ENCODE results near the gene RING1.
A peak's percentile ranks its signal among the peaks of the same experiment; 100 is the strongest.

Gene RING1

DNA sequence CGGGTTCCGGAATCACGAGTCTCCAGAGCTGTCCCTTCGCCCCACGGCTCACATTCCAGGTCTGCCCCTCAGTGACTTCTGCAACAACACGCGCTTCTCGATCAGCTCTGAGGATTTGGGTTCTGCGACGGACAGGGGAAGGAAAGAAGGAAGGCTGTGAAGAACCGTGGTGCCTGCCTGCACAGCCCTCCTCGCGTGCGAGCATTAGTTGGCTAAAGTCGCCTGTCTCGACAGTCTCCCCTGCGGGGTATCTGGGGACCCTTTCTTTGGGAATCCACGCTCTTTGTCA lies 40.3 kb downstream of the RING1 start:
- Histone ChIP-seq H3K9ac (ENCODE audit: low read depth in 1 of 2, low read length in 2 of 2) (peak overlapping the region; percentile 81 to 85), H3K36me3 (ENCODE audit: control insufficient read depth in 2 of 2, insufficient read depth in 2 of 2, low read length in 2 of 2) (peaks cover 0 to 14% of the 10 kb centered on the region in 2 donors), H3K4me3 (ENCODE audit: low read length in 2 of 2) (peak overlapping the region; percentile 73 to 83), H3K9me3 (ENCODE audit: control insufficient read depth in 2 of 2, low read length in 2 of 2) (no peaks in the 10 kb centered on the region), H3K27ac (ENCODE audit: low read depth in 2 of 2, low read length in 2 of 2) (peak overlapping the region; percentile 85 to 93), H3K27me3 (ENCODE audit: control insufficient read depth in 2 of 2, insufficient read depth in 2 of 2, low read length in 2 of 2) (no peaks in the 10 kb centered on the region), H3K4me1 (ENCODE audit: control insufficient read depth in 2 of 2, insufficient read depth in 2 of 2, low read length in 2 of 2) (peaks cover 17 to 21% of the 10 kb centered on the region in 2 donors)

DNA sequence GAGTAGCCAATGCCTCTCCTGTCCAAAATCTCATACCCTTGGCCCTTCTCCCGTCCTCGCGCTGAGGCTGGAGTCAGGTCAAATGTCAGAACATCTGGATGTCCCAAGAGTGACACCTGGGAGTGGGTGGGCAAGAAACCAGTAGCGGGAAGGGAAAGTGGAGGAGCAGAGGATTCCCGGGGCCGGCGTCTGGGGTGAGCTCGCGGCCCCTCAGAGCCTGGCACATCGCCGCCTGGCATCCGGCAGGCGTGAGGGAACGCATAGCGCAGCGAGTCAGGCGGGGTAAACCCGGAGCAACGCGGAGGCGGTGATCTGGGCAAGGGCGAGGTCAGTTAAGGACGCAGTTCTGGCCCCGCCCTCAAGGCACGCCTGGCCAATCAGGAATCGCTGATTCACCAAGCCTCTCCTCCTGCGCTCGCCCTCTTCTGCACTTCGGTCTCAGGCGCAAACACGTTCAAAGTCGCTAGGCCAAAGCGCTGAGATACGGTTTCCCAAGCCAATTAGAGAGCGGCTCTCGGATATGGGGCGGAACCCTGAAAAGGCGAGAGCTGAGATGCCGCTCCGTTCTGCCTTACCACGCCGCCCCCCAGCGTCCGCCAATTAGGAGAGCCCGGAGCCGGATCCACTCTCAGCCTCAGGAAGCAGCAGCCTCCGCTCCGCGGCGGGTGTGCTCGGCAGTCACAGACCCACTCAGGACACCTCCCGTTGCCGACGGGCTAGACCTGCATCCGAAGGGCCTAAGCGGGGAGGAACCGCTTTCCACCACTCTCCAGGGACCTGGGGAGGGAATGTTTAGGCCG lies 40.8 kb downstream of the RING1 start:
- peaks cover 17 to 21% of the 10 kb centered on the region in 2 donors for H3K4me1 ChIP-seq (ENCODE audit: control insufficient read depth in 2 of 2, insufficient read depth in 2 of 2, low read length in 2 of 2)
- peak overlapping the region; percentile 85 to 93 for H3K27ac ChIP-seq (ENCODE audit: low read depth in 2 of 2, low read length in 2 of 2)
- no peaks in the 10 kb centered on the region for H3K27me3 ChIP-seq (ENCODE audit: control insufficient read depth in 2 of 2, insufficient read depth in 2 of 2, low read length in 2 of 2)
- peak overlapping the region; percentile 73 to 83 for H3K4me3 ChIP-seq (ENCODE audit: low read length in 2 of 2)
- H3K9me3 ChIP-seq (ENCODE audit: control insufficient read depth in 2 of 2, low read length in 2 of 2) = no peaks in the 10 kb centered on the region
- H3K36me3 ChIP-seq (ENCODE audit: control insufficient read depth in 2 of 2, insufficient read depth in 2 of 2, low read length in 2 of 2) = peaks cover 0 to 14% of the 10 kb centered on the region in 2 donors
- H3K9ac ChIP-seq (ENCODE audit: low read depth in 1 of 2, low read length in 2 of 2) = peak overlapping the region; percentile 81 to 87

DNA sequence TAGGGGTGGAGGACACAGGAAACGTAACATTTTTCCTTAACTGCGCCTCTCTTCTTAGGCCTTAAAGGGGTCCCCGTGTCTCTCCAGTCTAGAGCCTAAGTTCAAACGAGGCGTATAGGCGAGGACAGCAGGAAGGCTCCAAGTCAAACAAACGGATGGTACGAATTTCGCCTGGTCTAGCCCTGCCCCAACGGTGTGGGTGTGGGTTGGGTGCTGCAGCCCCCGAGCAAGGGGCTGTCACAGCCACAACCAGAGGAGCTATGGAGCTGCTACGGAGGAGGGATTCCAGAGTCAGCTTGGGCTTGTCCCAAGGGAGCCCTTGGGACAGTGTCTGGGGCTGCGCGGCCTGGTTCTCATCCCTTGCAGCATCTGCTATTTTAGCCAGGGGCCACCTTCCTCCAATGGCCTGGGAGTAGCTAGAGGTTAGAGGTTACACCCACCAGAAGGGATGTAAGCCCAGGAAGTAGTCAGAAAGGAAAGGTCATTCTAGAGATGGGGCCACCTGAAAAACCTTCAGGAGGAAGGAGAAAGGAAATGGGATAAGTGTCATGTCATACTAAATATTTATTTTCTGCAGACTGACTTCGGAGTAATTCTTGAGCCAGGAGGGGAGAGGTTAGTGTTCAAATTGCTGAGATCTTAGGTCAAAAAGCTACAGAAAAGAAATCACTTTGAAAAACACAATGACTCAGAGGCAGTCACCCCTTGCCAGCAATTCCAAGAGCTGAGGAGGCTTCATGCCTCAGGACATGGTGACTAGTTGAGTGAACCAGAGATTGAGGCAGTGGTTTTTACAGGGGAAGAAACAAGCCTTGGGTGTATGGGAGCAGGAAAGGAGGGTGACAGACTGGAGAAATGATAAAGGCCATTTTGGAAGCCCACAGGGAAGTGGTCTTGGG lies 41.7 kb downstream of the RING1 start:
- Histone ChIP-seq H3K27me3 (ENCODE audit: control insufficient read depth in 2 of 2, insufficient read depth in 2 of 2, low read length in 2 of 2) (no peaks in the 10 kb centered on the region), H3K9me3 (ENCODE audit: control insufficient read depth in 2 of 2, low read length in 2 of 2) (no peaks in the 10 kb centered on the region), H3K4me3 (ENCODE audit: low read length in 2 of 2) (peak overlapping the region; percentile 73 to 83), H3K27ac (ENCODE audit: low read depth in 2 of 2, low read length in 2 of 2) (peak overlapping the region; percentile 85 to 93), H3K4me1 (ENCODE audit: control insufficient read depth in 2 of 2, insufficient read depth in 2 of 2, low read length in 2 of 2) (peaks cover 17 to 21% of the 10 kb centered on the region in 2 donors), H3K36me3 (ENCODE audit: control insufficient read depth in 2 of 2, insufficient read depth in 2 of 2, low read length in 2 of 2) (peaks cover 0 to 14% of the 10 kb centered on the region in 2 donors), H3K9ac (ENCODE audit: low read depth in 1 of 2, low read length in 2 of 2) (peak overlapping the region; percentile 74 to 87)

DNA sequence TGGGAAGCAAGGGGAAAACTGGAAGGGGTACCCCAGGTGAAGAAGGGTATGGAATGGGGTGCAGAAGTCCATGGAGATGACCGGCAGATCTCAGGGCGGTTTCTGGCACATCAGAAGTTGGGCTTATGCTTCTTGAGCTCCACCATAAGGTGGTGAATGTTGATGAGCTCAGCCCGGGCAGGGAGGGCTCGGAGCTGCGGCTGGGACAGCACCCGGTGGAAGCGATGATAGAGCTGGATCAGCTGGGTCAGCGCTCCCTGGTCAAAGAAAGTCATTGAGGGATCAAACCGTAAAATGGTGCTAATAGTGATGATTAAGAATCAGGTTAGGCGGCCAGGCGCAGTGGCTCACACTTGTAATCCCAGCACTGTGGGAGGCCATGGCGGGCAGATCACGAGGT lies 42.4 kb downstream of the RING1 start:
- Histone ChIP-seq H3K9me3 (ENCODE audit: control insufficient read depth in 2 of 2, low read length in 2 of 2) (no peaks in the 10 kb centered on the region), H3K27ac (ENCODE audit: low read depth in 2 of 2, low read length in 2 of 2) (no peak overlapping the region), H3K36me3 (ENCODE audit: control insufficient read depth in 2 of 2, insufficient read depth in 2 of 2, low read length in 2 of 2) (peaks cover 0 to 14% of the 10 kb centered on the region in 2 donors), H3K4me1 (ENCODE audit: control insufficient read depth in 2 of 2, insufficient read depth in 2 of 2, low read length in 2 of 2) (peaks cover 17 to 21% of the 10 kb centered on the region in 2 donors), H3K4me3 (ENCODE audit: low read length in 2 of 2) (no peak overlapping the region), H3K27me3 (ENCODE audit: control insufficient read depth in 2 of 2, insufficient read depth in 2 of 2, low read length in 2 of 2) (no peaks in the 10 kb centered on the region), H3K9ac (ENCODE audit: low read depth in 1 of 2, low read length in 2 of 2) (no peak overlapping the region)

DNA sequence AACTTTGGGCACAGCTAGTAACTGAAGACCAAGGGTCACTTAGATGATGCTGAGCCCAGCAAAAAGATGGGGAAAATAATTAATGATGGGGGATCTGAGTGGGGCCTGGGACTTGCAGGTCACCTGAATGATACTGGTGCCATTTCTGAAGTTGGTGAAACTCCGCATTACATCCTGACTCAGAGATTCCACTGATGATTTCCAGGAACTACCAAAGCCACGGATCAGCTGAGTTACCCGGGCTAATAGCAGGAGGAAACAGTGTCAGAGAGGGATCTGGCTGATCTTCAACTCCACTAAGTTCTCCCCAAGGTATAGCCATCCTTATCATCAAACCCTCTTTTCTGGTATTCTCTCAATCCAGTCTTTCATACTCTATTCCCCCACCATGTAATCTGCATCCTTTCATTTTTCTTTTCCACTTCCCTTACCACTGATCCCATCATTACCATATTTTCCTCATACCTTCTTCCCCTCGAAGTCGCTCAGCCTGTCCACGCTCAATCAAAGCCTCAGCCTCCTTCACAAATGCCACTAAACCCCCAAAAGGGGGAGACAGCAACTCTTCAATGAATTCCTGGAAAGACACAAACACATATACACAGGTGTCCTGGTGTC lies 43.2 kb downstream of the RING1 start:
- Histone ChIP-seq H3K4me3 (ENCODE audit: low read length in 2 of 2) (no peak overlapping the region), H3K27me3 (ENCODE audit: control insufficient read depth in 2 of 2, insufficient read depth in 2 of 2, low read length in 2 of 2) (no peaks in the 10 kb centered on the region), H3K9me3 (ENCODE audit: control insufficient read depth in 2 of 2, low read length in 2 of 2) (no peaks in the 10 kb centered on the region), H3K36me3 (ENCODE audit: control insufficient read depth in 2 of 2, insufficient read depth in 2 of 2, low read length in 2 of 2) (peaks cover 0 to 14% of the 10 kb centered on the region in 2 donors), H3K4me1 (ENCODE audit: control insufficient read depth in 2 of 2, insufficient read depth in 2 of 2, low read length in 2 of 2) (peaks cover 17 to 21% of the 10 kb centered on the region in 2 donors), H3K9ac (ENCODE audit: low read depth in 1 of 2, low read length in 2 of 2) (no peak overlapping the region), H3K27ac (ENCODE audit: low read depth in 2 of 2, low read length in 2 of 2) (no peak overlapping the region)

- Histone ChIP-seq H3K9me3 (ENCODE audit: control insufficient read depth in 2 of 2, low read length in 2 of 2) (no peaks in the 10 kb centered on the region), H3K9ac (ENCODE audit: low read depth in 1 of 2, low read length in 2 of 2) (no peak overlapping the region), H3K27me3 (ENCODE audit: control insufficient read depth in 2 of 2, insufficient read depth in 2 of 2, low read length in 2 of 2) (no peaks in the 10 kb centered on the region), H3K4me1 (ENCODE audit: control insufficient read depth in 2 of 2, insufficient read depth in 2 of 2, low read length in 2 of 2) (peaks cover 17 to 21% of the 10 kb centered on the region in 2 donors), H3K4me3 (ENCODE audit: low read length in 2 of 2) (no peak overlapping the region), H3K36me3 (ENCODE audit: control insufficient read depth in 2 of 2, insufficient read depth in 2 of 2, low read length in 2 of 2) (peaks cover 0 to 17% of the 10 kb centered on the region in 2 donors), H3K27ac (ENCODE audit: low read depth in 2 of 2, low read length in 2 of 2) (no peak overlapping the region)
Observed at GRCh38 chr6:33252759-33253158, 44.5 kb downstream of the RING1 start.

GRCh38 chr6:33254591-33254990 lies 46.3 kb downstream of the RING1 start:
- H3K27me3 ChIP-seq (ENCODE audit: control insufficient read depth in 2 of 2, insufficient read depth in 2 of 2, low read length in 2 of 2) = no peaks in the 10 kb centered on the region
- peaks cover 4 to 22% of the 10 kb centered on the region in 2 donors for H3K36me3 ChIP-seq (ENCODE audit: control insufficient read depth in 2 of 2, insufficient read depth in 2 of 2, low read length in 2 of 2)
- no peak overlapping the region for H3K4me3 ChIP-seq (ENCODE audit: low read length in 2 of 2)
- no peak overlapping the region for H3K27ac ChIP-seq (ENCODE audit: low read depth in 2 of 2, low read length in 2 of 2)
- peaks cover 7 to 9% of the 10 kb centered on the region in 2 donors for H3K4me1 ChIP-seq (ENCODE audit: control insufficient read depth in 2 of 2, insufficient read depth in 2 of 2, low read length in 2 of 2)
- H3K9me3 ChIP-seq (ENCODE audit: control insufficient read depth in 2 of 2, low read length in 2 of 2) = no peaks in the 10 kb centered on the region
- H3K9ac ChIP-seq (ENCODE audit: low read depth in 1 of 2, low read length in 2 of 2) = no peak overlapping the region

GRCh38 chr6:33259032-33259431 lies 50.7 kb downstream of the RING1 start:
- H3K27me3 ChIP-seq (ENCODE audit: control insufficient read depth in 2 of 2, insufficient read depth in 2 of 2, low read length in 2 of 2) = no peaks in the 10 kb centered on the region
- no peak overlapping the region for H3K9ac ChIP-seq (ENCODE audit: low read depth in 1 of 2, low read length in 2 of 2)
- H3K36me3 ChIP-seq (ENCODE audit: control insufficient read depth in 2 of 2, insufficient read depth in 2 of 2, low read length in 2 of 2) = peaks cover 18 to 27% of the 10 kb centered on the region in 2 donors
- H3K9me3 ChIP-seq (ENCODE audit: control insufficient read depth in 2 of 2, low read length in 2 of 2) = no peaks in the 10 kb centered on the region
- no peak overlapping the region for H3K27ac ChIP-seq (ENCODE audit: low read depth in 2 of 2, low read length in 2 of 2)
- H3K4me3 ChIP-seq (ENCODE audit: low read length in 2 of 2) = no peak overlapping the region
- no peaks in the 10 kb centered on the region for H3K4me1 ChIP-seq (ENCODE audit: control insufficient read depth in 2 of 2, insufficient read depth in 2 of 2, low read length in 2 of 2)

All from mucosa of rectum (tissue), 2 donors.